Peyer's patch (tissue), 4 donors: ENCODE data around the gene HLA-DRA. TPM values are rescaled to one million over a fixed set of nuclear protein-coding genes. Genes with fewer than 3 reads are reported as not detected.

ENCODE experiments used
- DNase-seq, 3 donors: peaks; one replicate each; pipeline ENCODE4 v3.0.0-alpha.2; 2017 to 2019
- H3K27ac ChIP-seq, 4 donors: fragments of 200-600 bp; sonication (generic); one replicate each; pipeline ENCODE4 v1.5.1; 2016 to 2019
- H3K27me3 ChIP-seq, 2 donors: fragments of 200-600 bp; sonication (generic); one replicate each; pipeline ENCODE4 v1.5.1; 2019
- H3K36me3 ChIP-seq, 3 donors: fragments of 200-600 bp; sonication (generic); one replicate each; pipeline ENCODE4 v1.5.1; 2016 to 2019
- H3K4me1 ChIP-seq, 4 donors: fragments of 200-600 bp; sonication (generic); one replicate each; pipeline ENCODE4 v1.5.1; 2016 to 2019
- H3K4me3 ChIP-seq, 4 donors: fragments of 200-600 bp; sonication (generic); 1 replicate in 3 of 4; 2 replicates in 1 of 4; pipeline ENCODE4 v1.5.1; 2016 to 2019; ENCODE audit warnings: mild to moderate bottlenecking in 1 of 4
- H3K9me3 ChIP-seq, 4 donors: fragments of 200-600 bp; sonication (generic); one replicate each; pipeline ENCODE4 v1.5.1; 2016 to 2019; ENCODE audit warnings: mild to moderate bottlenecking in 1 of 4
- POLR2A ChIP-seq, 2 donors: fragments of 450-650 bp; IDR thresholded peaks; one replicate each; pipeline ENCODE4 v1.5.1; 2017; ENCODE audit warnings: antibody characterized with exemption in 2 of 2, mild to moderate bottlenecking in 2 of 2, moderate library complexity in 2 of 2
- total RNA-seq, 4 donors: library from RNA; depleted of rRNA; stranded (reverse); fragments of >200 nt; gene quantifications; one replicate each; pipeline ENCODE4 v1.1.0, GENCODE V29; 2016
- TF ChIP-seq, protein P1 (sequence below), 6 experiments: fragments of 450-650 bp in 4 of 6; fragments of 200-600 bp in 2 of 6; sonication (generic) in 1 of 6; IDR thresholded peaks; one replicate each; pipeline ENCODE4 v1.5.1; 2017 to 2019; ENCODE audit warnings: antibody characterized with exemption in 6 of 6, mild to moderate bottlenecking in 3 of 6, moderate library complexity in 1 of 6

HLA-DRA gene
- total RNA-seq, 4 donors from 2014 or later = 354 to 966 (median 405) TPM

DNA sequence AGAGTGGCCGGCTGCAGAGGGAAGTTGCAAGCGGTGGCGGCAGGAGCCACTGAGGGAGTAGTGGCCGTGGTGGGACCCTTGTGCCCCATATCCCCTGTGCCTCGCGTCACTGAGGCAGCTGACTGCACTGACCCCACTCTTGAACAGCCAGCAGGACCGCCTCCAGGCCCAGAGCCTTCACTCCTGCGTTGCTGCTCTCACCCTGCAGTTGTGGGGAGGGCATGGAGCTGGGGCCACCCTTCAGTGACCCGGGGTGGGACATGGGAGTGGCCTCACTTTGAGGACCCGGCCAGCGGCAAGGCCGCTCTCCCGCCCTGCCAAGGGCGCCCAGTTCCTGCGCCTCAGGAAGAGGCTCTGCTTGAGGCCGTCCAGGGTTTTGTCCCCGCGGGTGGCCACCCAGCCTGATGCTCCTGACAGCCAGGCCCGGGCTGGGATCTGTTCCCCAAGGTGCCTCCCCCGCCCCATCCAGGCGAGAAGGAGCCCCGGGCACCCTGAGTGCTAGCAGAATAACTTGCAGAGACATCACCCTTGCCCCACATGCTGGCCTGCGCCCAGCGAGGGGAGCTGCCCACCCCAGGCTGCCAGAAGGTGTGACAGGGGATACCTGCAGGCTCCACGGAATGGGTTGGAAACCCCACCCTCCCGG, 44.4 kb downstream of the HLA-DRA start:
- H3K27ac ChIP-seq = no peak overlapping the region

DNA sequence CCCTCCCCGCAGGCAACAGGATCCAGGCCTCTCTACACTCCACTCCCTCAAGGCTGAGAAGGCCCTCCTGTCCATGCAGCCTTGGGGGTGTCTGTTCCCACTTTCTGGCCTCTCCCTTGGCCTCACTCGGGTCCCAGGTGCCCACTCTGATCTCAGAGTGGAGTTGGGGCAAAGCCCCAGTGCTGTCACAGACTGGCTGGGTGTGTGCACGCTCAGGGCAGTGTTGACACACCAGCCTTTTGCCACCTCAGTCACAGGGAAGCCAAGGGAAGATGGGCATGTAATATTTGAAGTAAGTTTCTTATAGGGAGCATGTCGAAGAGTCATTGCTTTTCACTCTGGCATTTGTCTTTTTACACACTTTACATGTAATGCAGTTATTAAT, 44.9 kb downstream of the HLA-DRA start:
- TF ChIP-seq, protein P1, sequence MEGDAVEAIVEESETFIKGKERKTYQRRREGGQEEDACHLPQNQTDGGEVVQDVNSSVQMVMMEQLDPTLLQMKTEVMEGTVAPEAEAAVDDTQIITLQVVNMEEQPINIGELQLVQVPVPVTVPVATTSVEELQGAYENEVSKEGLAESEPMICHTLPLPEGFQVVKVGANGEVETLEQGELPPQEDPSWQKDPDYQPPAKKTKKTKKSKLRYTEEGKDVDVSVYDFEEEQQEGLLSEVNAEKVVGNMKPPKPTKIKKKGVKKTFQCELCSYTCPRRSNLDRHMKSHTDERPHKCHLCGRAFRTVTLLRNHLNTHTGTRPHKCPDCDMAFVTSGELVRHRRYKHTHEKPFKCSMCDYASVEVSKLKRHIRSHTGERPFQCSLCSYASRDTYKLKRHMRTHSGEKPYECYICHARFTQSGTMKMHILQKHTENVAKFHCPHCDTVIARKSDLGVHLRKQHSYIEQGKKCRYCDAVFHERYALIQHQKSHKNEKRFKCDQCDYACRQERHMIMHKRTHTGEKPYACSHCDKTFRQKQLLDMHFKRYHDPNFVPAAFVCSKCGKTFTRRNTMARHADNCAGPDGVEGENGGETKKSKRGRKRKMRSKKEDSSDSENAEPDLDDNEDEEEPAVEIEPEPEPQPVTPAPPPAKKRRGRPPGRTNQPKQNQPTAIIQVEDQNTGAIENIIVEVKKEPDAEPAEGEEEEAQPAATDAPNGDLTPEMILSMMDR (IDR thresholded peaks at IDR 0.05) = no peak
- TF ChIP-seq POLR2A (IDR thresholded peaks at IDR 0.05) = no peak
- DNase-seq = no peak
- Histone ChIP-seq H3K4me1 (no peaks in the 10 kb centered on the region), H3K27ac (no peak overlapping the region), H3K4me3 (no peak overlapping the region), H3K9me3 (no peaks in the 10 kb centered on the region), H3K36me3 (no peaks in the 10 kb centered on the region), H3K27me3 (no peaks in the 10 kb centered on the region)

More for the DNA sequence above, 44.4 kb downstream of the HLA-DRA start:
- Histone ChIP-seq H3K9me3 (no peaks in the 10 kb centered on the region), H3K27me3 (no peaks in the 10 kb centered on the region), H3K4me3 (no peak overlapping the region), H3K36me3 (no peaks in the 10 kb centered on the region), H3K4me1 (no peaks in the 10 kb centered on the region)
- no peak for DNase-seq
- no peak for TF ChIP-seq POLR2A (IDR thresholded peaks at IDR 0.05)
- TF ChIP-seq, protein P1 (IDR thresholded peaks at IDR 0.05) = no peak

DNA sequence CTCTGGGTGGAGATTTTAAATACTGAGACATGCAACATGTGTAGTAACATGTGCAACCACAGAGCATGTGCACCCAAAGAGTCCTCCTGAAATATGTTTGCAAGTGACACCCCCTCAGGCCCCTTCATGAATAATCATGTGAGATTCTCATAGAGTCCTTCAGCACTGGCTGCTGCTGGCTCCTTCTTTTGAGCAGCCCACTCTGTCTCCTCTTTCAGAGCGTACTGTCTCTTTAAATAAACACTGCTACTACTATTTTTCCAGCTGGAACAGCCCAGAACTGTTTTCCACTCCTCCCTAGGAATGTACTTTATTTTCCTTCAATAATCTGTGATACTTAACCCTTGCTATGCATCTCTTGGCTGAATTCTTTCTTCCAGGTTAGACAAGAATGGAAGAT, 48.4 kb downstream of the HLA-DRA start:
- H3K4me1 ChIP-seq = no peaks in the 10 kb centered on the region
- no peaks in the 10 kb centered on the region for H3K9me3 ChIP-seq
- no peak for TF ChIP-seq POLR2A (IDR thresholded peaks at IDR 0.05)
- TF ChIP-seq, protein P1 (IDR thresholded peaks at IDR 0.05) = no peak
- no peak overlapping the region for H3K27ac ChIP-seq
- no peak overlapping the region for H3K4me3 ChIP-seq
- H3K27me3 ChIP-seq = no peaks in the 10 kb centered on the region
- no peaks in the 10 kb centered on the region for H3K36me3 ChIP-seq
- DNase-seq = no peak

DNA sequence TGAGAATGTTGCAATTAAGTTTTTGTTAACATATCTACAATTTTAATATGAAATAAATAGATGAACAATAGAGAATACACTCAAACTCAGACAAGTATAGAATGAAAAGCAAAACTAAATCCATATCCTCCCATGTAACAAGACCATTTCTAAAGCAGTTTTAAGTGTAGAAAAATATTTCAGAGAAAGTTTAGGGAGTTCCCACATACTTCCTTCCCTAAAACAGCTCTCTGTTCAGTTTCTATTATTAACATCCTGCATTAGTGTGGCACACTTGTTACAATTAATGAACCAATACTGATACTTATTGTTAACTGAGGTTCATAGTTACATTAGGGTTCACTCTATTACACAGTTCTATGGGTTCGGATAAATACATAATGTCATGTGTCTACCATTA, 52.0 kb downstream of the HLA-DRA start:
- H3K4me3 ChIP-seq = no peak overlapping the region
- H3K36me3 ChIP-seq = no peaks in the 10 kb centered on the region
- no peaks in the 10 kb centered on the region for H3K4me1 ChIP-seq
- TF ChIP-seq POLR2A (IDR thresholded peaks at IDR 0.05) = no peak
- no peak overlapping the region for H3K27ac ChIP-seq
- no peaks in the 10 kb centered on the region for H3K27me3 ChIP-seq
- no peaks in the 10 kb centered on the region for H3K9me3 ChIP-seq
- DNase-seq = no peak

DNA sequence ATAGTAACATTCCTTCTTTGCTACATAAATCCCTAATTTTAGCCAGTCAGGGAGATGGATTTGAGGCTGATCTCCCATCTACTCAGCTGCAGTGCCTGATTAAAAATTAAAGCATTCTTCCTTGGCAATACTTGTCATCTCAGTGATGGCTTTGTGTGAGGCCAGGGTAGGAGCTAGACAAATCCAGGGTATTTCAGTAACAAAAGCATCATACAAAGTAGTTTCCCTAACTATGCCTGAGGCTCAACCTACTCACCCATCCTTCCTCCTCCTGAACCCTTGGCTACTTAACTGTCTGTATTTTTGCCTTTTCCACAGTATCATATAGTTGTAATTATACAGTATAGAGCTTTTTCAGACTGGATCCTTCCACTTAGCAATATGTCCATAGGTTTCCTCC, 52.7 kb downstream of the HLA-DRA start:
- Histone ChIP-seq H3K27me3 (no peaks in the 10 kb centered on the region), H3K4me1 (no peaks in the 10 kb centered on the region), H3K27ac (no peak overlapping the region), H3K4me3 (no peak overlapping the region), H3K36me3 (no peaks in the 10 kb centered on the region), H3K9me3 (no peaks in the 10 kb centered on the region)
- TF ChIP-seq POLR2A (IDR thresholded peaks at IDR 0.05) = no peak
- TF ChIP-seq, protein P1 (IDR thresholded peaks at IDR 0.05) = no peak
- DNase-seq = no peak

Other genes starting within 250 kb of the HLA-DRA start
- gene PBX2, start 249.7 kb upstream of the HLA-DRA start, total RNA-seq = 10 to 100 TPM; 33.3 to 74.3 (median 64.4) TPM
- 10 to 100 TPM in 2 of 4 donors, 1 to 10 TPM in 2; 5.3 to 38.8 (median 10.3) TPM for gene GPSM3, start 247.2 kb upstream of the HLA-DRA start, total RNA-seq
- 10 to 100 TPM in 2 of 4 donors, 1 to 10 TPM in 2; 1.8 to 50.3 (median 8.9) TPM for gene NOTCH4, start 215.8 kb upstream of the HLA-DRA start, total RNA-seq
- not detected for gene TSBP1, start 68.0 kb upstream of the HLA-DRA start, total RNA-seq
- 1 to 10 TPM in 2 of 4 donors, not detected in 2; 3.6 to 3.8 TPM for gene BTNL2, start 32.7 kb upstream of the HLA-DRA start, total RNA-seq
- gene HLA-DRB5, start 90.4 kb downstream of the HLA-DRA start, total RNA-seq = 10 to 100 TPM in 2 of 4 donors, not detected in 2; 14.7 to 36.3 TPM
- gene HLA-DRB1, start 150.0 kb downstream of the HLA-DRA start, total RNA-seq = 100 to 1,000 TPM in 2 of 4 donors, 10 to 100 TPM in 2; 49.8 to 260 (median 102) TPM
- gene HLA-DQA1, start 197.5 kb downstream of the HLA-DRA start, total RNA-seq = 10 to 100 TPM in 1 of 4 donors, 1 to 10 TPM in 1, under 1 TPM in 1, not detected in 1; 0.67 to 36.3 (median 1.5) TPM
- gene HLA-DQB1, start 226.8 kb downstream of the HLA-DRA start, total RNA-seq = 10 to 100 TPM in 1 of 4 donors, 1 to 10 TPM in 1, not detected in 2; 7.6 to 18.2 TPM